Activated B cell treated with CpG ODN at 0.5 μM for 24 hours (primary cell): ENCODE measurements around the gene BEND5. TPM values are rescaled to one million over a fixed set of nuclear protein-coding genes. Genes with fewer than 3 reads are reported as not detected.

Experiments
- ATAC-seq: fragments of 200-7000 bp; cut with Tn5 transposase; one replicate; pipeline ENCODE4 v1.10.0; 2021; ENCODE audit warnings: low read depth, mild to moderate bottlenecking, moderate library complexity
- CTCF ChIA-PET: fragments of 350-600 bp; sonication (Branson Sonifier 250); formaldehyde crosslinking; loops from one replicate; lab custom pipeline; 2021; ENCODE audit warnings: antibody characterized with exemption; lab: Charles Lee
- POLR2A ChIA-PET: fragments of 350-600 bp; sonication (Branson Sonifier 250); formaldehyde crosslinking; loops from one replicate; lab custom pipeline; 2021; ENCODE audit warnings: antibody characterized with exemption; lab: Charles Lee
- DNase-seq: peaks from one replicate; pipeline ENCODE4 v3.0.0; 2022
- H3K27ac Mint-ChIP-seq: one replicate; pipeline ENCODE4 v1.8.0; 2020; ENCODE audit warnings: mixed read lengths
- H3K27me3 Mint-ChIP-seq: one replicate; pipeline ENCODE4 v1.8.0; 2021; ENCODE audit warnings: mixed read lengths
- H3K36me3 Mint-ChIP-seq: one replicate; pipeline ENCODE4 v1.8.0; 2021; ENCODE audit warnings: low read depth, mixed read lengths
- H3K4me1 Mint-ChIP-seq: one replicate; pipeline ENCODE4 v1.8.0; 2021; ENCODE audit warnings: mixed read lengths
- H3K4me3 Mint-ChIP-seq: one replicate; pipeline ENCODE4 v1.8.0; 2020; ENCODE audit warnings: mild to moderate bottlenecking, mixed read lengths
- H3K9me3 Mint-ChIP-seq: one replicate; pipeline ENCODE4 v1.8.0; 2020; ENCODE audit warnings: mixed read lengths
- intact Hi-C: fragments of 100-400 bp; cut with micrococcal nuclease; formaldehyde crosslinking; loops from one replicate; pipeline ENCODE4 v1.15.1; 2024
- total RNA-seq: library from RNA; stranded (reverse); gene quantifications from 2 replicates; pipeline ENCODE4 v1.2.3, GENCODE V29; 2022
- TF ChIP-seq, protein P1 (sequence below): fragments of 200-600 bp; IDR thresholded peaks from one replicate; pipeline ENCODE4 v1.8.0; 2022; ENCODE audit warnings: antibody characterized with exemption, mild to moderate bottlenecking

BEND5 gene
- total RNA-seq, 1 donor from 2014 or later: 14.5 TPM

DNA sequence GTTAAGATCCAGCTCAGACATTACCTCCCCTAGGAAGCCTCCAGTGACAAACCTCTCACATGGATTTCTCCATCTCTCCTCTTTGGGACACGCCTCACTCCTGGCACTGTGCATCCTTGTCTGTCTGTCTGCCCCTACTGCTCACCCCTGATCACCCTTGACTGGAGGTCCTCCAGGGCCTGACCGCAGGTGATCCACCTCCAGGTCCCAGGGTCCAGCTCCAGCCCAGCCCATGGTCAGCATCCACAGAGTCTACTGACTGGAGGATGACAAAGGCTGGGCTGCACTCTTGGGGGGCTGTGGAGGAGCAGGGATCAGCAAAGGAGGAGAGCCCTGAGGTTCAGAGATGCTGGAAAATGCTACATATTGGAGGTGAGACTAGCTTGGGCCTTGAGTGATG, 65.8 kb downstream of the BEND5 start:
- H3K4me3 Mint-ChIP-seq: no peak overlapping the region
- intact Hi-C loops: no loop called here
- no peaks in the 10 kb centered on the region for H3K36me3 Mint-ChIP-seq
- H3K4me1 Mint-ChIP-seq: no peaks in the 10 kb centered on the region
- no peak overlapping the region for H3K27ac Mint-ChIP-seq
- ChIA-PET POLR2A (no interaction called here), CTCF (interaction anchor here (1.2 to 1.5 kb wide), 2 partner anchors 18 to 106 kb away, joined by 3 to 4 read pairs; no protein-coding TSS in a partner anchor)
- H3K27me3 Mint-ChIP-seq: peaks cover 3% of the 10 kb centered on the region
- H3K9me3 Mint-ChIP-seq: no peaks in the 10 kb centered on the region
- TF ChIP-seq, protein P1, sequence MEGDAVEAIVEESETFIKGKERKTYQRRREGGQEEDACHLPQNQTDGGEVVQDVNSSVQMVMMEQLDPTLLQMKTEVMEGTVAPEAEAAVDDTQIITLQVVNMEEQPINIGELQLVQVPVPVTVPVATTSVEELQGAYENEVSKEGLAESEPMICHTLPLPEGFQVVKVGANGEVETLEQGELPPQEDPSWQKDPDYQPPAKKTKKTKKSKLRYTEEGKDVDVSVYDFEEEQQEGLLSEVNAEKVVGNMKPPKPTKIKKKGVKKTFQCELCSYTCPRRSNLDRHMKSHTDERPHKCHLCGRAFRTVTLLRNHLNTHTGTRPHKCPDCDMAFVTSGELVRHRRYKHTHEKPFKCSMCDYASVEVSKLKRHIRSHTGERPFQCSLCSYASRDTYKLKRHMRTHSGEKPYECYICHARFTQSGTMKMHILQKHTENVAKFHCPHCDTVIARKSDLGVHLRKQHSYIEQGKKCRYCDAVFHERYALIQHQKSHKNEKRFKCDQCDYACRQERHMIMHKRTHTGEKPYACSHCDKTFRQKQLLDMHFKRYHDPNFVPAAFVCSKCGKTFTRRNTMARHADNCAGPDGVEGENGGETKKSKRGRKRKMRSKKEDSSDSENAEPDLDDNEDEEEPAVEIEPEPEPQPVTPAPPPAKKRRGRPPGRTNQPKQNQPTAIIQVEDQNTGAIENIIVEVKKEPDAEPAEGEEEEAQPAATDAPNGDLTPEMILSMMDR: no peak
- ATAC-seq (no peak), DNase-seq (no peak)

DNA sequence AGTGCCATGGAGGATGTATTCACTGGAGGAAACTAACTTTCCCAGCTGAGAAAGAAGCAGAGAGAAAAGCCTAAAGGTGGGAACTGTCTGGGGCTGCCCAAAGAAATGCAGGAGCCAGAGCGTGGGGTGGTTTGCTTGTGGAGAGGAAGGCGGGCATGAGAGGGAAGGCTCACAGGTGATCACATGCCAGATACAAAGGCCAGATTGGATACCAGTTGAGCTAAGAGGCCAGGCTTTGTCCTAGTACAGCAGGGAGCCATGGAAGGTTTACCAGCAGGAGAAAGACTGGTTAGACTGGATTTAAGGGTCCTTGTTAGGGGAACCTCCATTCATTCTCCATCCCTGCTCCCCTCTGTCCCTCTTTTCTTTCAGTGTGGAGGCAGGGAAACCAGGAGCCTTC, 66.4 kb downstream of the BEND5 start:
- Mint-ChIP-seq H3K27me3 (peaks cover 3% of the 10 kb centered on the region), H3K4me3 (no peak overlapping the region), H3K4me1 (no peaks in the 10 kb centered on the region), H3K9me3 (no peaks in the 10 kb centered on the region), H3K36me3 (no peaks in the 10 kb centered on the region), H3K27ac (no peak overlapping the region)
- ATAC-seq (no peak), DNase-seq (no peak)
- TF ChIP-seq, protein P1: no peak
- ChIA-PET POLR2A (no interaction called here), CTCF (interaction anchor here (1.2 to 1.5 kb wide), 2 partner anchors 18 to 107 kb away, joined by 3 to 4 read pairs; no protein-coding TSS in a partner anchor)
- intact Hi-C loops: no loop called here

DNA sequence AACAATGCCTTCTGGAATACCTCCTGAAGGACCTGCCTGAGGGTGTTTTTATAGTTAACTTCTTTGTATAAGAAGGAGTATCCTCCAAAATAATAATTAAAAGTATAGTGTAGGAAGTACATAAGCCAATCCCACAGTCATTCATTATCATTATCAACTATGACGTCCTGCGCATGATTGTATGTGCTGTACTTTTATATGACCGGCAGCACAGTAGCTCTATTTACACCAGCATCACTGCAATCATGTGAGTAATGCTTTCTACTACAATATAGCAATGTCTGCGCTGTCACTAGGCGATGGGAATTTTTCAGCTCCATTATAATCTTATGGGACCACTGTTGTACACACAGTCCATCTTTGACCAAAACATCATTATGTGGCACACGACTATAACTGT, 72.0 kb downstream of the BEND5 start:
- no peak for DNase-seq
- CTCF ChIA-PET: interaction anchor here (0.9 to 1.2 kb wide), 2 partner anchors 28 to 113 kb away, joined by 3 to 5 read pairs; no protein-coding TSS in a partner anchor
- Mint-ChIP-seq H3K27ac (no peak overlapping the region), H3K9me3 (no peaks in the 10 kb centered on the region), H3K36me3 (no peaks in the 10 kb centered on the region), H3K27me3 (peaks cover 3% of the 10 kb centered on the region), H3K4me1 (no peaks in the 10 kb centered on the region), H3K4me3 (no peak overlapping the region)
- ATAC-seq: no peak
- intact Hi-C loops: no loop called here
- POLR2A ChIA-PET: no interaction called here
- TF ChIP-seq, protein P1: no peak

DNA sequence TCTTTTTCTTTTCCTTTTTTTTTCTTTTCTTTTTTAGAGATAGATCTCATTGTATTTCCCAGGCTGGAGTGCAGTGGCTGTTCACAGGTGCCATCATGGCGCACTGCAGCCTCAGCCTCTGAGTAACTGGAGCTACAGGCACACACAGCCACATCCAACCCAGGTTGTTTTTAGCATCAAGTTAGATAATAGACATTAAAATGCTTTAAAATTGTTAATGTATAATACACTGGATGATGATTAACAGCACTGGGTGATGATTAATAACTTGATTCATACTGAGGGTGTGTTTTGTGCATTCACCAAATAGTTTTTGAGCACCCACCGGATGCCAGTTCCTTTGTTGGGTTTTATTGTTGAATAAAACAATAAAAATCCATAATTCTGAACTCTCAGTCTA, 75.2 kb downstream of the BEND5 start:
- intact Hi-C loops: no loop called here
- POLR2A ChIA-PET: no interaction called here
- no peaks in the 10 kb centered on the region for H3K27me3 Mint-ChIP-seq
- no peaks in the 10 kb centered on the region for H3K4me1 Mint-ChIP-seq
- no peaks in the 10 kb centered on the region for H3K9me3 Mint-ChIP-seq
- TF ChIP-seq, protein P1: no peak
- no peaks in the 10 kb centered on the region for H3K36me3 Mint-ChIP-seq
- CTCF ChIA-PET: no interaction called here
- H3K4me3 Mint-ChIP-seq: no peak overlapping the region
- no peak overlapping the region for H3K27ac Mint-ChIP-seq
- DNase-seq: no peak
- no peak for ATAC-seq

DNA sequence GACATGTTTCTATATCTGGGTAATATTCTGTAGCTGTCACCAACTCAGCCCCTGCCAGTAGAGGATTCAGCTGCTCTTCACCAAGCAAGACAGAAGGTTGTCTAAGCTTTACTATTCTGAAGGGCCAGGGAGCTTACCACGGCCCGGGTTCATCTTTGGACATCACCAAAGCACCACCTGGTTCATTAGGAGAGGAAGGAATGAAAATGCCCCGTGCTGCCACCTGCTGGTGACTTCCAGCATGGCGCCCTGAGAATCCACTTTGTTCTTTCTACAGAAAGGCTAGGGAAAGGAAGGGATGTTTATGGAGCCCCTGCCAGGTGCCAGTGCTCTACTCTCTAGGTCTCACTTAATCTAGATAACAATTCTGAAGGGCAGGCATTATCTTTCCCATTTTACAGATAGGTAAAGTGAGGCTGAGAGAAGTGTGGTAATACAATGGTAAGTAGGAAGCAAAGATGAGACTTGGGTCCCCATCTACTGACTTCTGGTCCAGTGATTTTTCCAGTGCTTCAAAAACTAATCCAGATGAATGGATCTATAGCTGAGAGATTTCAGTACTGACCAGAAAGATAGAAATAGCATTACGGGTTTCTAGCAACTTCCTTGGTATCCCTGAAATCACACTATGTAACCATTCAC, 79.5 kb downstream of the BEND5 start:
- Mint-ChIP-seq H3K27me3 (peaks cover 3% of the 10 kb centered on the region), H3K4me1 (no peaks in the 10 kb centered on the region), H3K27ac (no peak overlapping the region), H3K4me3 (no peak overlapping the region), H3K9me3 (no peaks in the 10 kb centered on the region), H3K36me3 (no peaks in the 10 kb centered on the region)
- DNase-seq (peak; percentile 50), ATAC-seq (no peak)
- CTCF ChIA-PET: interaction anchor here (1.4 to 3.5 kb wide), 3 partner anchors 10 to 120 kb away, joined by 6 to 22 read pairs (median 10); no protein-coding TSS in a partner anchor
- intact Hi-C loops: loop anchor here (5.0 kb wide), 3 partner anchors 120 to 590 kb away; no protein-coding TSS in a partner anchor
- TF ChIP-seq, protein P1: peak; percentile 80
- POLR2A ChIA-PET: no interaction called here
